Left ventricle myocardium inferior (tissue), 1 donor: Measurements from ENCODE around the gene NCKAP5. TPM values are rescaled to one million over a fixed set of nuclear protein-coding genes. Genes with fewer than 3 reads are reported as not detected.

Source experiments
- DNase-seq: peaks from one replicate; pipeline ENCODE4 v3.0.0-alpha.2; 2020
- H3K27ac ChIP-seq: fragments of 200-600 bp; replicated peaks from 2 replicates; pipeline ENCODE4 v1.8.0; 2021
- H3K27me3 ChIP-seq: fragments of 200-600 bp; 2 replicates; pipeline ENCODE4 v1.8.0; 2021; ENCODE audit warnings: low read depth
- H3K36me3 ChIP-seq: fragments of 200-600 bp; 2 replicates; pipeline ENCODE4 v1.8.0; 2021
- H3K4me1 ChIP-seq: fragments of 200-600 bp; 2 replicates; pipeline ENCODE4 v1.8.0; 2021
- H3K4me3 ChIP-seq: fragments of 200-600 bp; 2 replicates; pipeline ENCODE4 v1.8.0; 2021; ENCODE audit warnings: mild to moderate bottlenecking, moderate library complexity
- H3K9me3 ChIP-seq: fragments of 200-600 bp; replicated peaks from 2 replicates; pipeline ENCODE4 v1.8.0; 2021
- CTCF ChIP-seq: fragments of 200-600 bp; IDR thresholded peaks from 2 replicates; pipeline ENCODE4 v1.8.0; 2021; ENCODE audit warnings: antibody characterized with exemption, mild to moderate bottlenecking, borderline replicate concordance
- intact Hi-C: fragments of 100-400 bp; cut with micrococcal nuclease; formaldehyde crosslinking; loops from one replicate; pipeline ENCODE4 v1.11.0; 2022
- total RNA-seq: library from RNA; stranded (reverse); fragmentation: NEBNext Ultra II Directional; extraction: Animal tissue kit (Norgen Biotek cat#: 25700); gene quantifications from one replicate; pipeline ENCODE4 v1.2.1, GENCODE V29; 2021
- donor health status: DM: no; HTN: yes; CAD: no; lungs with severe emphysema.

NCKAP5 gene
- total RNA-seq, 1 donor from 2014 or later = 6.0 TPM

DNA sequence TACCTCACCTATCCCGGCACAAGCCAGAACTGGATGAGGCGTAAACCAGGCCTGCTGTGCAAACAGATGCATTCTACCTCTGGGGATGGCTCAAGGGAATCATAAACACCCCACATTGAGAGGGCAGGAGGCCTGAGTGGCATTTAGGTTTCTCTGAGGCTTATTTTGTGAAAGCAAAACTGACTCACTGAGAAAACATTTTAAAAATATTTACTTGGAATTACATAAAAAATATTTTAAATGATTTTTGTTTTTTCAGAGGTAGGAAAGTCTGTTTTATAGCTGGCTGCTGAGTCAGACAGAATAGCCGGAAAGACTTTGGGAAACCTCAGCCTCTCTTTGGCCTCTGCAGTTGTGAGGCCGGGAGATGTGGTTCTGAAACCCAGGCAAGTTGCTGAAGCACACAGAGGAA is 244.1 kb downstream of the NCKAP5 start:
- Histone ChIP-seq H3K9me3 (no peaks in the 10 kb centered on the region), H3K27ac (no peak overlapping the region), H3K27me3 (no peaks in the 10 kb centered on the region), H3K4me1 (no peaks in the 10 kb centered on the region), H3K36me3 (no peaks in the 10 kb centered on the region), H3K4me3 (no peak overlapping the region)
- no peak for DNase-seq
- intact Hi-C loops = no loop called here
- TF ChIP-seq CTCF = no peak

GRCh38 chr2:133322909-133323308 is 245.4 kb downstream of the NCKAP5 start:
- no peaks in the 10 kb centered on the region for H3K27me3 ChIP-seq
- no peaks in the 10 kb centered on the region for H3K9me3 ChIP-seq
- H3K27ac ChIP-seq = no peak overlapping the region
- no peak overlapping the region for H3K4me3 ChIP-seq
- no peaks in the 10 kb centered on the region for H3K4me1 ChIP-seq
- no peaks in the 10 kb centered on the region for H3K36me3 ChIP-seq
- intact Hi-C loops = no loop called here
- DNase-seq = no peak
- no peak for TF ChIP-seq CTCF

DNA sequence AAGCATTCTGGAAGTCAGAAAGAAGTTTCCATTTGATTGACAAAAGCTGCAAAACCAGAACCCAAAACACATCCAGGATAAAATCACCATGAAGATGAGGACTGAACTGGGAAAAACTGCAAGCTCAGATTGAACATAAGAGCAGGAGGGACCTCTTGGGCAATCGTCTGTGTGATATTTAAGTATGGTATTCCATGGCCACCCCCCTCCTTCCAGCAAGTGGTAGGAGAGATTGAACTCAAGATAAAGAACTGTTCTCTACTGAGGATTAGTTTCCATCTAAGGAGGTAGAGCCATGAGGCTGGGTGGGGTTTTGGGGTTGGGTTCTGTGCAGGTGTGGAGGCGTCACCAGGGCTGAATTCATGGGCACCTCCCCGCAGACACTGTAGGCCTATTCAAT is 251.1 kb downstream of the NCKAP5 start:
- no peaks in the 10 kb centered on the region for H3K27me3 ChIP-seq
- H3K4me1 ChIP-seq = no peaks in the 10 kb centered on the region
- no peak overlapping the region for H3K4me3 ChIP-seq
- H3K36me3 ChIP-seq = no peaks in the 10 kb centered on the region
- no peaks in the 10 kb centered on the region for H3K9me3 ChIP-seq
- H3K27ac ChIP-seq = no peak overlapping the region
- intact Hi-C loops = no loop called here
- no peak for DNase-seq
- TF ChIP-seq CTCF = no peak

DNA sequence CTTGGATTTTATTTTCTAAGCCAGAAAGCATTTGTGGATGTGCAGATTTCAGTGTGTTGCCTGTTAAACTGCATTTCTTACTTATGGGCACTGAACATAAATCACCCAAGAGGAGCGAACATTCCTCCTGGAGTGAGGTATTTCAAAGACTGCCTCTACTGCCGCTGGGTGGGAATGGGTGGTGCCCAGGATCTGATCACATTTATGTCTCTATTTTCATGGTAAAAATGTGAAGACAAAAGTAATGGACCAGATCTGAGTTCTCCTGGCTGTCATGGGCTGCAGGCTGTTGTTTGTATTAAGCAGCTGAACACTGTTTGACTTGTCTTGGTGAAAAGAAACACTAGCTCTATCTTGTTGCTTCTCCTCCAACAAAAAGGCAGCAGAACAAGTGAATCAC is 251.7 kb downstream of the NCKAP5 start:
- DNase-seq = no peak
- TF ChIP-seq CTCF = no peak
- no peaks in the 10 kb centered on the region for H3K36me3 ChIP-seq
- H3K4me3 ChIP-seq = no peak overlapping the region
- H3K27me3 ChIP-seq = no peaks in the 10 kb centered on the region
- intact Hi-C loops = no loop called here
- no peaks in the 10 kb centered on the region for H3K9me3 ChIP-seq
- H3K4me1 ChIP-seq = no peaks in the 10 kb centered on the region
- H3K27ac ChIP-seq = no peak overlapping the region

GRCh38 chr2:133315280-133315679 is 253.0 kb downstream of the NCKAP5 start:
- no peaks in the 10 kb centered on the region for H3K27me3 ChIP-seq
- DNase-seq = no peak
- no peaks in the 10 kb centered on the region for H3K36me3 ChIP-seq

More at GRCh38 chr2:133315280-133315679, 253.0 kb downstream of the NCKAP5 start:
- no peaks in the 10 kb centered on the region for H3K9me3 ChIP-seq
- intact Hi-C loops = no loop called here
- no peak overlapping the region for H3K4me3 ChIP-seq
- H3K27ac ChIP-seq = no peak overlapping the region
- no peaks in the 10 kb centered on the region for H3K4me1 ChIP-seq
- no peak for TF ChIP-seq CTCF
